LNCaP clone FGC (cell line): Measurements from ENCODE around the gene ZNF710.
"Not testable (repeated sequence)": the region's sequence is repeated elsewhere in the genome, so short reads cannot be mapped to it uniquely, and the experiment has no call there.

Experiments
- DNase-seq: peaks from one replicate; pipeline ENCODE4 v3.0.0-alpha.2; 2011; ENCODE audit warnings: low read depth
- H3K4me3 ChIP-seq: 2 replicates; pipeline ENCODE4 v1.5.1; 2011; ENCODE audit warnings: mild to moderate bottlenecking, low read depth, low read length, control low read depth
- CTCF ChIP-seq: IDR thresholded peaks from 2 replicates; pipeline ENCODE4 v1.5.1; 2012; ENCODE audit warnings: mild to moderate bottlenecking; ENCODE audit not compliant: control insufficient read depth, insufficient read depth; ENCODE audit errors: extremely low read depth

The ZNF710 gene, protein sequence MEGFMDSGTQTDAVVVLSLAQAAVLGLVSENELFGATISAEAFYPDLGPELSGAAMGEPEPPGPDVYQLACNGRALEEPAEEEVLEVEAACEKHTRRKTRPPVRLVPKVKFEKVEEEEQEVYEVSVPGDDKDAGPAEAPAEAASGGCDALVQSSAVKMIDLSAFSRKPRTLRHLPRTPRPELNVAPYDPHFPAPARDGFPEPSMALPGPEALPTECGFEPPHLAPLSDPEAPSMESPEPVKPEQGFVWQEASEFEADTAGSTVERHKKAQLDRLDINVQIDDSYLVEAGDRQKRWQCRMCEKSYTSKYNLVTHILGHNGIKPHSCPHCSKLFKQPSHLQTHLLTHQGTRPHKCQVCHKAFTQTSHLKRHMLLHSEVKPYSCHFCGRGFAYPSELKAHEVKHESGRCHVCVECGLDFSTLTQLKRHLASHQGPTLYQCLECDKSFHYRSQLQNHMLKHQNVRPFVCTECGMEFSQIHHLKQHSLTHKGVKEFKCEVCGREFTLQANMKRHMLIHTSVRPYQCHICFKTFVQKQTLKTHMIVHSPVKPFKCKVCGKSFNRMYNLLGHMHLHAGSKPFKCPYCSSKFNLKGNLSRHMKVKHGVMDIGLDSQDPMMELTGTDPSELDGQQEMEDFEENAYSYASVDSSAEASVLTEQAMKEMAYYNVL

GRCh38 chr15:90001062-90001682, at the start of gene ZNF710:
ZNF710 (plus strand) TSS chr15:90001324; CDS start chr15:90067138, 65,814 bp downstream.
- peak within 1 kb of the TSS; percentile 66 for H3K4me3 ChIP-seq
- no peak for TF ChIP-seq CTCF
- DNase-seq: no peak

- H3K4me3 ChIP-seq: no peak overlapping the region
- no peak for TF ChIP-seq CTCF
- DNase-seq: no peak
Measured at GRCh38 chr15:89954541-89954940, 46.6 kb upstream of the ZNF710 start.

GRCh38 chr15:89955449-89955998, 45.6 kb upstream of the ZNF710 start:
- H3K4me3 ChIP-seq, DNase-seq: not testable (repeated sequence)

DNA sequence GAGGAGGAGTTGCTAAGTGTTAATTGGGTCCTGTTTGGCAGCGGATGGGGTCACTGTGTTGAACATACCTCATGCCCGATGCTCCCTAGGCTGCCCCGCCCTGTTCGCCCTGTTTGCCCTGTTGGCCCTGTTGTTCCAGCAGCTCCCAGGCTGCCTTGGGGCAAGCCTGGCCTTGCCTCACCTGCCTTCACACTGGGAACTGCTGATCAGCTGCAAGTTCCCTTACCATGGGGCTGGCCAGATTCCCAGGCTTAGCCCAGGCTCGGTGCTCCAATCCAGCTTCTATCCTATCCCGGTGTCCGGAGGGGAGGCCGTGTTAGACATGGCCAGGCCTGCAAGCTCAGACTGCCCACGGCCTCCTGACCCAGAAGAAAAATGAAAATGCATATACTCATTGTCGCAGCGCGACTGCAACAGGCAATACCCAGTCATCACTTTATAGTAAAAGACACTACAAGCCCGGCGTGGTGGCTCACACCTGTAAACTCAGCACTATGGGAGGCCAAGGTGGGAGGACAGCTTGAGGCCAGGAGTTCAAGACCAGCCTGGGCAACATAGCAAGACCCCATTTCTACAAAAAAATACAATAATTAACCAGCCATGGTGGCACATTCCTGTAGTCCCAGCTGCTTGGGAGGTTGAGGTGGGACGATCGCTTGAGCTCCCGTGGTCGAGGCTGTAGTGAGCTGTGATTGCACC, 42.9 kb upstream of the ZNF710 start:
- H3K4me3 ChIP-seq: no peak overlapping the region
- no peak for TF ChIP-seq CTCF
- DNase-seq: peak; percentile 23

GRCh38 chr15:89963301-89964231, 37.6 kb upstream of the ZNF710 start:
- H3K4me3 ChIP-seq: no peak overlapping the region
- no peak for TF ChIP-seq CTCF
- DNase-seq: no peak

GRCh38 chr15:89964232-89964954, 36.7 kb upstream of the ZNF710 start:
- TF ChIP-seq CTCF: no peak
- no peak for DNase-seq
- no peak overlapping the region for H3K4me3 ChIP-seq
